ENCODE results near the gene MITF.

DNA sequence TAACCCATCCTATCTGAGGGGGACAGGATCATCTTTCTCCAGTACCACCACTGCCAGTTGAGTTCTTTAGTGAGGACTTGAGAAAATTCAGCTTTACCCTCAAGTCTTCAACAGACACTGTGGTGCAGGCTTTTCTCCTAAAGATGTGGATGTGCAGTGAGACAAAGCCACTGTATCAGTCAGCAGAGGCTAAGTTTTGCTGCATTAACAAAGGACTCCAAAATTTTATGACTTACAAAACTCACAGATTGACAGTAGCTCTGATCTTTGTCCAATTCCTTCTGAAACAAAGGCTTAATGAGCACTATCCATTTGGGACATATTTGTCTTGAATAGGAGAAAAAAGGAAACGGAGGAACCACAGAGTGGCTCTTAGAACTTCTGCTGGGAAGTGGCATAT is 87.9 kb downstream of the MITF start:
- no peak for TF ChIP-seq POLR2A (IDR thresholded peaks at IDR 0.05)
- TF ChIP-seq, protein P1, sequence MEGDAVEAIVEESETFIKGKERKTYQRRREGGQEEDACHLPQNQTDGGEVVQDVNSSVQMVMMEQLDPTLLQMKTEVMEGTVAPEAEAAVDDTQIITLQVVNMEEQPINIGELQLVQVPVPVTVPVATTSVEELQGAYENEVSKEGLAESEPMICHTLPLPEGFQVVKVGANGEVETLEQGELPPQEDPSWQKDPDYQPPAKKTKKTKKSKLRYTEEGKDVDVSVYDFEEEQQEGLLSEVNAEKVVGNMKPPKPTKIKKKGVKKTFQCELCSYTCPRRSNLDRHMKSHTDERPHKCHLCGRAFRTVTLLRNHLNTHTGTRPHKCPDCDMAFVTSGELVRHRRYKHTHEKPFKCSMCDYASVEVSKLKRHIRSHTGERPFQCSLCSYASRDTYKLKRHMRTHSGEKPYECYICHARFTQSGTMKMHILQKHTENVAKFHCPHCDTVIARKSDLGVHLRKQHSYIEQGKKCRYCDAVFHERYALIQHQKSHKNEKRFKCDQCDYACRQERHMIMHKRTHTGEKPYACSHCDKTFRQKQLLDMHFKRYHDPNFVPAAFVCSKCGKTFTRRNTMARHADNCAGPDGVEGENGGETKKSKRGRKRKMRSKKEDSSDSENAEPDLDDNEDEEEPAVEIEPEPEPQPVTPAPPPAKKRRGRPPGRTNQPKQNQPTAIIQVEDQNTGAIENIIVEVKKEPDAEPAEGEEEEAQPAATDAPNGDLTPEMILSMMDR (IDR thresholded peaks at IDR 0.05): no peak
